Breast epithelium (tissue), 4 donors: Measurements from ENCODE around the gene CDK10. TPM values are rescaled to one million over a fixed set of nuclear protein-coding genes. Genes with fewer than 3 reads are reported as not detected.

Source experiments
- DNase-seq, 2 donors: peaks; one replicate each; pipeline ENCODE4 v3.0.0-alpha.2; 2019; ENCODE audit warnings: low spot score in 2 of 2
- H3K27ac ChIP-seq, 2 donors: fragments of 200-600 bp; sonication (generic) in 1 of 2; one replicate each; pipeline ENCODE4 v1.5.1; 2016 to 2019; ENCODE audit warnings: mild to moderate bottlenecking in 1 of 2
- H3K27me3 ChIP-seq, 2 donors: fragments of 200-600 bp; sonication (generic) in 1 of 2; one replicate each; pipeline versions ENCODE4 v1.5.1 to v1.6.0; 2017 to 2019; ENCODE audit warnings: control low read depth in 1 of 2, mild to moderate bottlenecking in 1 of 2
- H3K36me3 ChIP-seq: fragments of 200-600 bp; one replicate; pipeline ENCODE4 v1.5.1; 2019
- H3K4me1 ChIP-seq, 2 donors: fragments of 200-600 bp; sonication (generic); one replicate each; pipeline ENCODE4 v1.5.1; 2016 to 2019; ENCODE audit warnings: control low read depth in 1 of 2
- H3K4me3 ChIP-seq, 3 donors: fragments of 200-600 bp; sonication (generic); 1 replicate in 2 of 3; 2 replicates in 1 of 3; pipeline ENCODE4 v1.5.1; 2016 to 2019; ENCODE audit warnings: mild to moderate bottlenecking in 3 of 3, moderate library complexity in 2 of 3
- H3K9me3 ChIP-seq, 2 donors: fragments of 200-600 bp; sonication (generic) in 1 of 2; one replicate each; pipeline ENCODE4 v1.5.1; 2016 to 2019; ENCODE audit warnings: control low read depth in 1 of 2
- CTCF ChIP-seq, 3 donors: fragments of 450-650 bp; IDR thresholded peaks; one replicate each; pipeline ENCODE4 v1.5.1; 2016 to 2017; ENCODE audit warnings: antibody characterized with exemption in 3 of 3, mild to moderate bottlenecking in 3 of 3, moderate library complexity in 3 of 3
- POLR2A ChIP-seq: fragments of 450-650 bp; IDR thresholded peaks from one replicate; pipeline ENCODE4 v1.6.1; 2016; ENCODE audit warnings: antibody characterized with exemption, mild to moderate bottlenecking, moderate library complexity
- POLR2AphosphoS5 ChIP-seq, 3 donors: sonication (generic); formaldehyde crosslinking; IDR thresholded peaks; one replicate each; pipeline ENCODE4 v1.6.1; 2017; ENCODE audit warnings: antibody characterized with exemption in 3 of 3
- intact Hi-C: fragments of 100-400 bp; cut with DNase I; formaldehyde crosslinking; loops from one replicate; pipeline ENCODE4 v1.15.1; 2023; ENCODE audit warnings: low total_unique reads
- total RNA-seq, 3 donors: library from RNA; depleted of rRNA; stranded (reverse); fragments of >200 nt; gene quantifications; one replicate each; pipeline ENCODE4 v1.1.0, GENCODE V29; 2016

Gene CDK10
- total RNA-seq, 3 donors from 2014 or later: 31.2 to 84.9 (median 67.2) TPM

- Histone ChIP-seq H3K27ac (no peak overlapping the region), H3K4me1 (no peaks in the 10 kb centered on the region), H3K36me3 (peaks cover 9% of the 10 kb centered on the region), H3K4me3 (no peak overlapping the region), H3K9me3 (no peaks in the 10 kb centered on the region), H3K27me3 (no peaks in the 10 kb centered on the region)
- TF ChIP-seq POLR2A (no peak), POLR2AphosphoS5 (IDR thresholded peaks at IDR 0.05) (no peak), CTCF (IDR thresholded peaks at IDR 0.05) (no peak)
- intact Hi-C loops: no loop called here
- DNase-seq: no peak
Observed at GRCh38 chr16:89729863-89730593, 43.5 kb downstream of the CDK10 start.

- Histone ChIP-seq H3K36me3 (peaks cover 9% of the 10 kb centered on the region), H3K4me1 (no peaks in the 10 kb centered on the region), H3K27ac (no peak overlapping the region), H3K4me3 (no peak overlapping the region), H3K27me3 (no peaks in the 10 kb centered on the region), H3K9me3 (no peaks in the 10 kb centered on the region)
- TF ChIP-seq CTCF (IDR thresholded peaks at IDR 0.05) (no peak), POLR2AphosphoS5 (IDR thresholded peaks at IDR 0.05) (no peak), POLR2A (no peak)
- intact Hi-C loops: no loop called here
- DNase-seq: no peak
Observed at GRCh38 chr16:89730610-89731234, 44.2 kb downstream of the CDK10 start.

- DNase-seq: no peak
- Histone ChIP-seq H3K4me1 (no peaks in the 10 kb centered on the region), H3K36me3 (peaks cover 9% of the 10 kb centered on the region), H3K27me3 (no peaks in the 10 kb centered on the region), H3K9me3 (no peaks in the 10 kb centered on the region), H3K4me3 (no peak overlapping the region), H3K27ac (no peak overlapping the region)
- intact Hi-C loops: no loop called here
- TF ChIP-seq CTCF (IDR thresholded peaks at IDR 0.05): no peak
- TF ChIP-seq POLR2AphosphoS5 (IDR thresholded peaks at IDR 0.05): no peak
- no peak for TF ChIP-seq POLR2A
Observed at GRCh38 chr16:89732142-89732917, 45.8 kb downstream of the CDK10 start.

GRCh38 chr16:89732918-89733242 is 46.4 kb downstream of the CDK10 start:
- no peaks in the 10 kb centered on the region for H3K4me1 ChIP-seq
- TF ChIP-seq POLR2AphosphoS5 (IDR thresholded peaks at IDR 0.05): no peak
- DNase-seq: no peak
- no peaks in the 10 kb centered on the region for H3K27me3 ChIP-seq
- H3K9me3 ChIP-seq: no peaks in the 10 kb centered on the region
- no peak overlapping the region for H3K27ac ChIP-seq
- H3K36me3 ChIP-seq: peaks cover 12% of the 10 kb centered on the region
- intact Hi-C loops: no loop called here
- no peak overlapping the region for H3K4me3 ChIP-seq

- Histone ChIP-seq H3K27me3 (no peaks in the 10 kb centered on the region), H3K9me3 (no peaks in the 10 kb centered on the region), H3K4me1 (no peaks in the 10 kb centered on the region), H3K4me3 (no peak overlapping the region), H3K27ac (no peak overlapping the region), H3K36me3 (peaks cover 16% of the 10 kb centered on the region)
- DNase-seq: no peak
- intact Hi-C loops: no loop called here
- TF ChIP-seq CTCF (IDR thresholded peaks at IDR 0.05): no peak
- no peak for TF ChIP-seq POLR2AphosphoS5 (IDR thresholded peaks at IDR 0.05)
- no peak for TF ChIP-seq POLR2A
Observed at GRCh38 chr16:89733322-89733721, 46.8 kb downstream of the CDK10 start.
